ENCODE data around the gene OR2A7. TPM values are rescaled to one million over a fixed set of nuclear protein-coding genes. Genes with fewer than 3 reads are reported as not detected.
"Not testable (repeated sequence)": the region's sequence is repeated elsewhere in the genome, so short reads cannot be mapped to it uniquely, and the experiment has no call there.

OR2A7 gene
- total and polyA plus RNA-seq, 5 donors from 2014 or later: 0.17 to 6.0 (median 0.51) TPM

DNA sequence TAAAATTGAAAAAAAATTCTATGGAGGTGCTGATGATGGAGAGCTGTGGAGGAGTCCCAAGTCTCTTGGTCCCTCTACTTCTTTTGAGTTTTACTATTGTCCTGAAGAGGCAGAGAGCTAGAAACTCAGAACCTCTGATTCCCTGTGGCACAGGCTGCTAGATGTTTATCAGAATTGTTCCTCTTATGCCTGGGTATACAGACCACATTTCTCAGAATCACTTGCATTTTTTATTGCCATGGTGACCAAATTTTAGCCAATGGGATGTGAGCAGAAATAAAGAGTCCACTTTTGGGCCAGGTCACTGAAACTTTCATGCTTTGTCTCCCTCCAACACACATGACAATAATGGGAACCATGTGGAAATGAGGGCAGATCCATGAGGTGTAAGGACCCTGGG lies 40.9 kb downstream of the OR2A7 start:
- H3K27ac Mint-ChIP-seq; H3K4me3 ChIP-seq (ENCODE audit: low read depth, low read length); DNase-seq; H3K36me3 ChIP-seq (ENCODE audit: control insufficient read depth, insufficient read depth, low read length); H3K9me3 Mint-ChIP-seq; H3K4me3 Mint-ChIP-seq; H3K4me1 ChIP-seq (ENCODE audit: control insufficient read depth, insufficient read depth, low read length, poor library complexity, severe bottlenecking); ATAC-seq (ENCODE audit: low read depth in 2 of 2); H3K4me1 Mint-ChIP-seq; H3K27ac ChIP-seq (ENCODE audit: insufficient read depth, low read length, poor library complexity, severe bottlenecking); H3K27me3 ChIP-seq (ENCODE audit: control insufficient read depth, insufficient read depth, low read length); H3K9me3 ChIP-seq (ENCODE audit: control insufficient read depth in 2 of 2, low read length in 2 of 2); H3K36me3 Mint-ChIP-seq; H3K27me3 Mint-ChIP-seq: not testable (repeated sequence)

DNA sequence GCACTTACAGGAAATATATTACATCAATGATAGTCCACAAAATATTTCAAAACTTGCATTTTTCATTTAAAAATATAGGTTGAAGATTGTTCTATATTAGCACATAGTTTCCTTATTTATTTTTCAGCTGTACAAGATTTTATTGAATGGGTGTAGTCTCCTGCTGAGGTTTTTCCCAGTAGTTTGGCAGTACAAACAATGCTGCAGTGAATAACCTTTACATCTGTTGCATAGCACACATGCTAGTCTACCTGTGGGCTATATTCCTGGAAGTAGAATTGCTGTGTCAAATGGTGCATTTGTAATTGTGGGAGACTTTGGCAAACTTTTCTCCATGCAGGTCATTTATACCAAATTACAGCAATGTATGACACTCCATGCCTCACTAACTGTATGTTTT lies 44.1 kb downstream of the OR2A7 start:
- not testable (repeated sequence) for H3K4me1 Mint-ChIP-seq; H3K27ac Mint-ChIP-seq; DNase-seq; H3K27me3 Mint-ChIP-seq; H3K9me3 ChIP-seq (ENCODE audit: control insufficient read depth in 2 of 2, low read length in 2 of 2); H3K4me3 Mint-ChIP-seq; H3K27me3 ChIP-seq (ENCODE audit: control insufficient read depth, insufficient read depth, low read length); H3K36me3 ChIP-seq (ENCODE audit: control insufficient read depth, insufficient read depth, low read length); H3K4me1 ChIP-seq (ENCODE audit: control insufficient read depth, insufficient read depth, low read length, poor library complexity, severe bottlenecking); H3K27ac ChIP-seq (ENCODE audit: insufficient read depth, low read length, poor library complexity, severe bottlenecking); H3K36me3 Mint-ChIP-seq; ATAC-seq (ENCODE audit: low read depth in 2 of 2); H3K9me3 Mint-ChIP-seq; H3K4me3 ChIP-seq (ENCODE audit: low read depth, low read length)

DNA sequence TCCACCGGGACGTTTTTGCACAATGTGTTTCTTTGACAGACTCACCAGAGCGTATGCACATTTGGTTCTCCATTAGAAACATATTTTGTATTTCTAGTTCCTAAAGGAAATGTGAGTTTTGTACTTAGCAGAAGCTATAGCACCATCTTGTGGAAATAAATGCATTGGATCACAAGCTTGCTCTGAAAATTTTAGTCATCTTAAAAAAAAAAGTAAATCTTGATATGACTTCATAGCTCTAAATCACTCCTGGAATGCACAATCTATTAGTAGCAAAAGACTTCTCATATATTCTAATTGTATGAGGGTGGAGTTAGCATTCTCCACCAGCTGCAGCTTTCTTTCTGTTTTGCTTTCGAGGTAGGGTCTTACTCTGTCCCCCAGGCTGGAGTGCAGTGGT lies 45.4 kb downstream of the OR2A7 start:
- H3K27me3 Mint-ChIP-seq; DNase-seq; H3K27me3 ChIP-seq (ENCODE audit: control insufficient read depth, insufficient read depth, low read length): not testable (repeated sequence)

DNA sequence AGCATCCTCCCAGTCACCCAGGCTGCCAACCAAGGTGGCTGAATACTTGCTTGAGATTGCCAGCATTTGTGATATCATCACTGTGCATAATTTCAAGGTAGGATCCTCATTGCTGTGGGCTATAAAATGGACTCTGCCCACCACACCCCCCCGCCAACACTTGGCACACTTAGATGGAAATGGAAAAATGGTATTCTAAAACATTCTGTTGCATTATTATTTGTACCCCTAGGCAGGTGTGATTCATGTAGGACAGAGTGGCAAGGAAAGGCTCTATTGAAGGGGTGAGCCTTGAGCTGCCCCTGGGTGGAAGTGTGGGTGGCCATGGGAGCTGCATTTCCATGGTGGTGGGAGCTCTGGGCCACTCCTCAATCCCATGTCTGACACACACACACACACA lies 46.0 kb downstream of the OR2A7 start:
- H3K27me3 ChIP-seq (ENCODE audit: control insufficient read depth, insufficient read depth, low read length); ATAC-seq (ENCODE audit: low read depth in 2 of 2); H3K36me3 ChIP-seq (ENCODE audit: control insufficient read depth, insufficient read depth, low read length); H3K4me3 ChIP-seq (ENCODE audit: low read depth, low read length); DNase-seq; H3K27ac Mint-ChIP-seq; H3K27ac ChIP-seq (ENCODE audit: insufficient read depth, low read length, poor library complexity, severe bottlenecking); H3K4me1 ChIP-seq (ENCODE audit: control insufficient read depth, insufficient read depth, low read length, poor library complexity, severe bottlenecking); H3K9me3 ChIP-seq (ENCODE audit: control insufficient read depth in 2 of 2, low read length in 2 of 2); H3K4me3 Mint-ChIP-seq; H3K4me1 Mint-ChIP-seq; H3K27me3 Mint-ChIP-seq; H3K9me3 Mint-ChIP-seq; H3K36me3 Mint-ChIP-seq: not testable (repeated sequence)

More for the DNA sequence above, 45.4 kb downstream of the OR2A7 start:
- H3K9me3 Mint-ChIP-seq; H3K9me3 ChIP-seq (ENCODE audit: control insufficient read depth in 2 of 2, low read length in 2 of 2); ATAC-seq (ENCODE audit: low read depth in 2 of 2); H3K4me3 Mint-ChIP-seq; H3K36me3 ChIP-seq (ENCODE audit: control insufficient read depth, insufficient read depth, low read length); H3K4me1 ChIP-seq (ENCODE audit: control insufficient read depth, insufficient read depth, low read length, poor library complexity, severe bottlenecking); H3K4me3 ChIP-seq (ENCODE audit: low read depth, low read length); H3K36me3 Mint-ChIP-seq; H3K27ac ChIP-seq (ENCODE audit: insufficient read depth, low read length, poor library complexity, severe bottlenecking); H3K4me1 Mint-ChIP-seq; H3K27ac Mint-ChIP-seq: not testable (repeated sequence)

DNA sequence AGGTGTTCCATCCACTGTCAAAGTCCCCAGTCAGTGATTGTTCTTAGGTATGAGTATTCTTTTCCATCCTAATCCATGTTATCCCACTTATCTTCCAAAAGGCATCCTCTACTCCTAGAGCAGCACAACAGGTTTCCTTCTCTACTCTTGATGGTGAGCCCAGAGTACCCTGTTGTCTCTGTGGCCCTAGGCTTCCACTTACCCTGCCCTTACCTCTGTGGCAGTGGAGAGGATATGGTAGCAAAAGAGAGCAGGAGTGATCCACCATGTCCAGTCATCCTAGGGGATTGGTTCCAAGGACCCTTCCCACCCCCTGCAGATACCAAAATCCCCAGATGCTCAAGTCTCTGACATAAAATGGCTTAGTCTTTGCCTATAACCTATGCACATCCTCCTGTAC lies 47.4 kb downstream of the OR2A7 start:
- not testable (repeated sequence) for DNase-seq; H3K36me3 Mint-ChIP-seq; H3K27me3 ChIP-seq (ENCODE audit: control insufficient read depth, insufficient read depth, low read length); H3K9me3 ChIP-seq (ENCODE audit: control insufficient read depth in 2 of 2, low read length in 2 of 2); H3K4me3 Mint-ChIP-seq; H3K27ac ChIP-seq (ENCODE audit: insufficient read depth, low read length, poor library complexity, severe bottlenecking); H3K4me1 Mint-ChIP-seq; H3K36me3 ChIP-seq (ENCODE audit: control insufficient read depth, insufficient read depth, low read length); H3K4me1 ChIP-seq (ENCODE audit: control insufficient read depth, insufficient read depth, low read length, poor library complexity, severe bottlenecking); H3K9me3 Mint-ChIP-seq; ATAC-seq (ENCODE audit: low read depth in 2 of 2); H3K27ac Mint-ChIP-seq; H3K4me3 ChIP-seq (ENCODE audit: low read depth, low read length); H3K27me3 Mint-ChIP-seq

Other genes with a start within 250 kb of the OR2A7 start
- gene OR2A5, start 215.8 kb downstream of the OR2A7 start, total RNA-seq: not detected
- gene OR2A5, start 215.8 kb downstream of the OR2A7 start, polyA plus RNA-seq: not detected
- gene OR2A25, start 195.0 kb downstream of the OR2A7 start, total RNA-seq: not detected
- not detected for gene OR2A25, start 195.0 kb downstream of the OR2A7 start, polyA plus RNA-seq
- not detected for gene OR2A12, start 178.5 kb downstream of the OR2A7 start, total RNA-seq
- gene OR2A12, start 178.5 kb downstream of the OR2A7 start, polyA plus RNA-seq: under 1 TPM in 1 of 4 donors, not detected in 3; 0.06 TPM
- gene OR2A2, start 155.2 kb downstream of the OR2A7 start, total RNA-seq: not detected
- not detected for gene OR2A2, start 155.2 kb downstream of the OR2A7 start, polyA plus RNA-seq
- gene OR2A14, start 141.6 kb downstream of the OR2A7 start, total RNA-seq: not detected
- not detected for gene OR2A14, start 141.6 kb downstream of the OR2A7 start, polyA plus RNA-seq
- gene CTAGE4, start 81.3 kb downstream of the OR2A7 start, total RNA-seq: 3.8 TPM
- under 1 TPM in 1 of 4 donors, not detected in 3; 0.29 TPM for gene CTAGE4, start 81.3 kb downstream of the OR2A7 start, polyA plus RNA-seq
- 3.5 TPM for gene ARHGEF35, start 69.0 kb downstream of the OR2A7 start, total RNA-seq
- gene ARHGEF35, start 69.0 kb downstream of the OR2A7 start, polyA plus RNA-seq: 1 to 10 TPM; 1.7 to 4.2 (median 2.8) TPM
- gene OR2A42, start 25.2 kb downstream of the OR2A7 start, total RNA-seq: 0.30 TPM
- under 1 TPM in 2 of 4 donors, not detected in 2; 0.14 to 0.24 TPM for gene OR2A42, start 25.2 kb downstream of the OR2A7 start, polyA plus RNA-seq
- not detected for gene CTAGE8, start 4.5 kb upstream of the OR2A7 start, total RNA-seq
- gene CTAGE8, start 4.5 kb upstream of the OR2A7 start, polyA plus RNA-seq: under 1 TPM in 3 of 4 donors, not detected in 1; 0.35 to 0.54 (median 0.46) TPM
- gene OR2A1, start 47.6 kb upstream of the OR2A7 start, total RNA-seq: not detected
- gene OR2A1, start 47.6 kb upstream of the OR2A7 start, polyA plus RNA-seq: under 1 TPM in 3 of 4 donors, not detected in 1; 0.20 to 0.87 (median 0.38) TPM
- gene ARHGEF5, start 90.6 kb upstream of the OR2A7 start, total RNA-seq: 10.5 TPM
- 1 to 10 TPM in 3 of 4 donors, under 1 TPM in 1; 0.67 to 1.9 (median 1.5) TPM for gene ARHGEF5, start 90.6 kb upstream of the OR2A7 start, polyA plus RNA-seq
- gene NOBOX, start 138.9 kb upstream of the OR2A7 start, total RNA-seq: not detected
- not detected for gene NOBOX, start 138.9 kb upstream of the OR2A7 start, polyA plus RNA-seq

All from CD4-positive, CD25-positive, alpha-beta regulatory T cell (primary cell).